Activated CD8-positive, alpha-beta T cell treated with anti-CD3 and anti-CD28 coated beads for 36 hours (primary cell): Measurements from ENCODE around the gene CLIC5. TPM values are rescaled to one million over a fixed set of nuclear protein-coding genes. Genes with fewer than 3 reads are reported as not detected.

ENCODE experiments used
- ATAC-seq: fragments of 200-7000 bp; cut with Tn5 transposase; one replicate; pipeline ENCODE4 v1.10.0; 2021; ENCODE audit warnings: mild to moderate bottlenecking, moderate library complexity
- CTCF ChIA-PET: fragments of 350-600 bp; sonication (Branson Sonifier 250); formaldehyde crosslinking; loops from one replicate; lab custom pipeline; 2021; ENCODE audit warnings: antibody characterized with exemption; lab: Charles Lee
- POLR2A ChIA-PET: fragments of 350-600 bp; sonication (Branson Sonifier 250); formaldehyde crosslinking; loops from one replicate; lab custom pipeline; 2021; ENCODE audit warnings: antibody characterized with exemption; lab: Charles Lee
- DNase-seq: peaks from one replicate; pipeline ENCODE4 v3.0.0-alpha.2; 2020
- H3K27ac Mint-ChIP-seq: one replicate; pipeline ENCODE4 v1.8.0; 2021; ENCODE audit warnings: mild to moderate bottlenecking, mixed read lengths
- H3K27me3 Mint-ChIP-seq: one replicate; pipeline ENCODE4 v1.8.0; 2021; ENCODE audit warnings: mixed read lengths
- H3K36me3 Mint-ChIP-seq: one replicate; pipeline ENCODE4 v1.8.0; 2021; ENCODE audit warnings: low read depth, mixed read lengths
- H3K4me1 Mint-ChIP-seq: one replicate; pipeline ENCODE4 v1.8.0; 2021; ENCODE audit warnings: low read depth, mixed read lengths
- H3K4me3 Mint-ChIP-seq: one replicate; pipeline ENCODE4 v1.8.0; 2021; ENCODE audit warnings: mild to moderate bottlenecking, moderate library complexity, mixed read lengths
- H3K9me3 Mint-ChIP-seq: one replicate; pipeline ENCODE4 v1.8.0; 2021; ENCODE audit warnings: mixed read lengths
- intact Hi-C: fragments of 100-400 bp; cut with micrococcal nuclease; formaldehyde crosslinking; loops from one replicate; pipeline ENCODE4 v1.10.0; 2022
- total RNA-seq, 2 experiments: library from RNA; stranded (reverse); gene quantifications; one replicate each; pipeline ENCODE4 v1.2.3, GENCODE V29; 2021
- TF ChIP-seq, protein P1 (sequence below): fragments of 200-600 bp; IDR thresholded peaks from one replicate; pipeline ENCODE4 v1.8.0; 2022; ENCODE audit warnings: antibody characterized with exemption, mild to moderate bottlenecking

The CLIC5 gene
- total RNA-seq, 2 experiments from 2014 or later, result 1.1 TPM

DNA sequence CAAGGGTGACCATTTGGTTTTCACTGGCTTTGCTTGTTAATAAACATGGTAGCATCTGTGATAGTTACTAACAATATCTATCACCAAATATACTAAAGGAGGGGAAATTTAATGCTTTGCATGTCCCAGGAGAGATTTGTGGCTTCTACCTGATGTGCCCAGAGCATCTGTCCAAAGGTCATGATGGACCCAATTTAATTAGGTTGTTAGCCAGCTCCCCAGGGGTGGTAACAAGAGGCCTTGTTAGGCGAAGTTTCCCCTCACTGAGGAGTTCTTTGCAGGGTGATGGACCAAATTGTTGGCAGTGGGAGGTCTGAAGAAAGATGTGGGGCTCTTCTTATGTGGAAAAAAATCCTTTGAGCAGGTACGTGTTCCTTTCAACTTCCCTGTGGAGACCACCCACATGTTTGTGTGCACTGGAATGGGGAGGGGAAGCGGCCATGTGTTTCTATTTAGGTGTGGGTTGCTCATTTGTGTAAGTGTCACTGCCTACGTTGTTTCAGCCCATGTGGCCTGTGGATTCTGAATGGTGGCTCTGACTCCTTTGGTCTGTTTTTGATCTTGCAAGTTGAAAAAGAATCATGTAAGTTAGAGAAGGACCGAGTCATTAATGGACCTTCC lies 137.6 kb downstream of the CLIC5 start:
- Mint-ChIP-seq H3K27ac (no peak overlapping the region), H3K36me3 (no peaks in the 10 kb centered on the region), H3K9me3 (no peaks in the 10 kb centered on the region), H3K4me3 (no peak overlapping the region), H3K4me1 (no peaks in the 10 kb centered on the region), H3K27me3 (peaks cover 8% of the 10 kb centered on the region)
- ChIA-PET POLR2A (no interaction called here), CTCF (no interaction called here)
- DNase-seq, result no peak
- no peak for ATAC-seq
- TF ChIP-seq, protein P1, sequence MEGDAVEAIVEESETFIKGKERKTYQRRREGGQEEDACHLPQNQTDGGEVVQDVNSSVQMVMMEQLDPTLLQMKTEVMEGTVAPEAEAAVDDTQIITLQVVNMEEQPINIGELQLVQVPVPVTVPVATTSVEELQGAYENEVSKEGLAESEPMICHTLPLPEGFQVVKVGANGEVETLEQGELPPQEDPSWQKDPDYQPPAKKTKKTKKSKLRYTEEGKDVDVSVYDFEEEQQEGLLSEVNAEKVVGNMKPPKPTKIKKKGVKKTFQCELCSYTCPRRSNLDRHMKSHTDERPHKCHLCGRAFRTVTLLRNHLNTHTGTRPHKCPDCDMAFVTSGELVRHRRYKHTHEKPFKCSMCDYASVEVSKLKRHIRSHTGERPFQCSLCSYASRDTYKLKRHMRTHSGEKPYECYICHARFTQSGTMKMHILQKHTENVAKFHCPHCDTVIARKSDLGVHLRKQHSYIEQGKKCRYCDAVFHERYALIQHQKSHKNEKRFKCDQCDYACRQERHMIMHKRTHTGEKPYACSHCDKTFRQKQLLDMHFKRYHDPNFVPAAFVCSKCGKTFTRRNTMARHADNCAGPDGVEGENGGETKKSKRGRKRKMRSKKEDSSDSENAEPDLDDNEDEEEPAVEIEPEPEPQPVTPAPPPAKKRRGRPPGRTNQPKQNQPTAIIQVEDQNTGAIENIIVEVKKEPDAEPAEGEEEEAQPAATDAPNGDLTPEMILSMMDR, result no peak
- intact Hi-C loops, result no loop called here

DNA sequence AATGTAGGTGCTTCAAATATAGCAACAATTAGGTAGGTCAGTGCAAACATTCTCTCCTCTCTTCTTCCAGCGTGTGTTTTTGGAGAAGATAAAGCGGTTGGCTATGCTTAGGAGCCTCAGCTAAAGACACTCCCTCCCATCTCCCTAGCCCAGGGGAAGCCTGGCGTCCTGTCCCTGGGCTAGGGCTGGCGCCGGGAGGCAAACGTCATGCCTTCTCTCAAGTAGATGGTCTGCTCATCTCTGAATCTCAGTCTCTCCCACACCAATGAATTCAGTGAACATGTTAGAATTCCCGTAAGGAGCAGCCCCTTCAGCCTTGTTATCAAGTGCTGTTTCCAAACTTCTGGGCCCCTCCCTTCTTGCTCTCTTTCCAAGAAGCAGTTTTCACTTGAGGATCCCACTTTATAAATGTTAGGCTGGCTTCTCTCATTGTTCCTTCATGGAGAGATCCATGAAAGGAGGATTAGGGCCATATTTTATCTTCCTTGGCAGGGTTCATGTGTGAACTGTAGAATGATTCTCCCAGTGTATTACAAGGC lies 142.8 kb downstream of the CLIC5 start:
- no peak for ATAC-seq
- Mint-ChIP-seq H3K36me3 (no peaks in the 10 kb centered on the region), H3K9me3 (no peaks in the 10 kb centered on the region), H3K4me3 (no peak overlapping the region), H3K27me3 (peaks cover 11% of the 10 kb centered on the region), H3K4me1 (no peaks in the 10 kb centered on the region), H3K27ac (no peak overlapping the region)
- DNase-seq, result no peak
- CTCF ChIA-PET, result no interaction called here
- POLR2A ChIA-PET, result no interaction called here
- TF ChIP-seq, protein P1, result no peak
- intact Hi-C loops, result no loop called here

DNA sequence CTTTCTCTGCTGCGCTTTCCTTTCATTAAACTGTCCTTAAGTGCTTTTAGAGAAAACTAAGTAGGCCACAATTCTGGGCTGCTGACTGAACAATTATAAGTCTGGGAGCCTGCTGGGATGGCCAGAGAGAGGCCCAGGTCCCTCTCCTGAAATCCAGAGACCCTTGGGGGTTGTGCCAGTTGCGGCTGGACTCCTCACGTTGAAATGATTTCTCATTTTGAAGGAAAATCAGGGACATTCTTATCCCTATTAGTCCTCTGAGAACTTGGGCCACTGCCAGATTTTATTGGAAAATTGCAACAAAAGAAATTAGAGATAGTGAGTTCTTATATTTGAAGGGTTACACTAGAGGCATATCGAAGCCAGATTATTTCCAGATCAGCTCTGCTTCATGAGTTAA lies 145.1 kb downstream of the CLIC5 start:
- Mint-ChIP-seq H3K27me3 (peaks cover 17% of the 10 kb centered on the region), H3K27ac (no peak overlapping the region), H3K4me3 (no peak overlapping the region), H3K36me3 (no peaks in the 10 kb centered on the region), H3K4me1 (no peaks in the 10 kb centered on the region), H3K9me3 (no peaks in the 10 kb centered on the region)
- intact Hi-C loops, result no loop called here
- TF ChIP-seq, protein P1, result no peak
- POLR2A ChIA-PET, result no interaction called here
- CTCF ChIA-PET, result no interaction called here
- DNase-seq, result no peak
- ATAC-seq, result no peak

DNA sequence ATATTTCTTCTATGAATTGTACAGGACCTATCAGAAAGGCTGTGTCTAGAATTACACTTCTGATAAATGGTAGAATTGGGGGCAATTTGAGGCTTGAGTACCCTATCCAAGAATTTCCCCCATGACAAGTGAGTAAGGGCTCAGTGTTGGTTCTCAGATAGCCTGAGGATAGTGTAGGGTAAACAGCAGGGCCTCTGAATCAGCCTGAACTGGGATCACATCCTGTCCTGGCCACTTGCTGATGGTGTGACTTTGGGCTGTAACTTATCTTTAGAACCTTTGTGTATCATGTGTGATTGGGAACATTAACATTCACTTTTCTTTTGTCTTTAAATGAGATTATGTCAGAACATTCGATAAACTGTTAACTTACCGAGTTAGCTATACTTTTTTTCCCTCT lies 151.0 kb downstream of the CLIC5 start:
- Mint-ChIP-seq H3K27me3 (peaks cover 18% of the 10 kb centered on the region), H3K36me3 (no peaks in the 10 kb centered on the region), H3K4me1 (no peaks in the 10 kb centered on the region), H3K27ac (no peak overlapping the region), H3K4me3 (no peak overlapping the region), H3K9me3 (no peaks in the 10 kb centered on the region)
- no peak for ATAC-seq
- TF ChIP-seq, protein P1, result no peak
- DNase-seq, result no peak
- intact Hi-C loops, result no loop called here
- POLR2A ChIA-PET, result no interaction called here
- CTCF ChIA-PET, result no interaction called here

DNA sequence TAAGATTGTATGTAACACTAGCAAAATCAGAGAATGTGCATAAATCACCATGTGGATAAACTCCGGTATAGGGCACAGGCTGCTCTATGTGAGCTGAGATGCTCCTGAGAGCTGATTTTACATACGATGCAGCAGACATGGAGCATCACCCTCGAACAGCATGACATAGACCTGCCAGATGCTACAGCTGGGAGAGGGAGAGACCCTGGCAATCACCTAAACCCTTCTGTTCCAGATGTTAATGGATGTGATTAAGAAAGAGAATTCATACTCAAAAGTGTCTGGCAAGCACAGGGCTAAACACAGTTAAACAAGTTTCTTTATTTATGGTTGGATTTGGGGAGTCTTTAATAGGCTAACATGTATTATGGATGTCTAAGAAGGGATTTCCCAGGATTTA lies 157.0 kb downstream of the CLIC5 start:
- Mint-ChIP-seq H3K27ac (no peak overlapping the region), H3K4me1 (no peaks in the 10 kb centered on the region), H3K4me3 (no peak overlapping the region), H3K27me3 (peaks cover 14% of the 10 kb centered on the region), H3K36me3 (no peaks in the 10 kb centered on the region), H3K9me3 (no peaks in the 10 kb centered on the region)
- intact Hi-C loops, result no loop called here
- TF ChIP-seq, protein P1, result no peak
- CTCF ChIA-PET, result no interaction called here
- POLR2A ChIA-PET, result no interaction called here
- ATAC-seq (no peak), DNase-seq (no peak)
